Activated CD4-positive, alpha-beta memory T cell treated with anti-CD3 and anti-CD28 coated beads for 36 hours (primary cell): ENCODE results near the gene WNK2. TPM values are rescaled to one million over a fixed set of nuclear protein-coding genes. Genes with fewer than 3 reads are reported as not detected.

Experiments used
- CTCF ChIA-PET: fragments of 350-600 bp; sonication (Branson Sonifier 250); formaldehyde crosslinking; loops from one replicate; lab custom pipeline; 2021; ENCODE audit warnings: antibody characterized with exemption, inconsistent platforms; lab: Charles Lee
- POLR2A ChIA-PET: fragments of 350-600 bp; sonication (Branson Sonifier 250); formaldehyde crosslinking; loops from one replicate; lab custom pipeline; 2021; ENCODE audit warnings: antibody characterized with exemption; lab: Charles Lee
- DNase-seq: peaks from one replicate; pipeline ENCODE4 v3.0.0-alpha.2; 2020
- H3K27ac Mint-ChIP-seq: one replicate; pipeline ENCODE4 v1.8.0; 2021; ENCODE audit warnings: mixed read lengths
- H3K27me3 Mint-ChIP-seq: one replicate; pipeline ENCODE4 v1.8.0; 2021; ENCODE audit warnings: mixed read lengths
- H3K36me3 Mint-ChIP-seq: one replicate; pipeline ENCODE4 v1.8.0; 2021; ENCODE audit warnings: mixed read lengths
- H3K4me1 Mint-ChIP-seq: one replicate; pipeline ENCODE4 v1.8.0; 2021; ENCODE audit warnings: low read depth, mixed read lengths
- H3K4me3 Mint-ChIP-seq: one replicate; pipeline ENCODE4 v1.8.0; 2021; ENCODE audit warnings: mild to moderate bottlenecking, mixed read lengths
- H3K9me3 Mint-ChIP-seq: one replicate; pipeline ENCODE4 v1.8.0; 2021; ENCODE audit warnings: mixed read lengths
- intact Hi-C: fragments of 100-400 bp; cut with micrococcal nuclease; formaldehyde crosslinking; loops from one replicate; pipeline ENCODE4 v1.15.1; 2023
- total RNA-seq, 2 experiments: library from RNA; stranded (reverse); gene quantifications; one replicate each; pipeline ENCODE4 v1.2.3, GENCODE V29; 2021

Gene WNK2
- total RNA-seq, 2 experiments from 2014 or later, result 1.2 to 1.6 TPM

GRCh38 chr9:93296889-93297480 lies 113.0 kb downstream of the WNK2 start:
- Mint-ChIP-seq H3K27ac (no peak overlapping the region), H3K9me3 (no peaks in the 10 kb centered on the region), H3K27me3 (peaks cover 2% of the 10 kb centered on the region), H3K4me1 (peaks cover 2% of the 10 kb centered on the region), H3K4me3 (no peak overlapping the region), H3K36me3 (no peaks in the 10 kb centered on the region)
- ChIA-PET POLR2A (no interaction called here), CTCF (no interaction called here)
- DNase-seq, result no peak
- intact Hi-C loops, result no loop called here

GRCh38 chr9:93297659-93298497 lies 113.9 kb downstream of the WNK2 start:
- H3K36me3 Mint-ChIP-seq, result no peaks in the 10 kb centered on the region
- intact Hi-C loops, result no loop called here
- POLR2A ChIA-PET, result no interaction called here
- CTCF ChIA-PET, result no interaction called here
- peaks cover 4% of the 10 kb centered on the region for H3K4me1 Mint-ChIP-seq
- no peak overlapping the region for H3K27ac Mint-ChIP-seq
- H3K4me3 Mint-ChIP-seq, result no peak overlapping the region
- no peaks in the 10 kb centered on the region for H3K9me3 Mint-ChIP-seq
- peaks cover 2% of the 10 kb centered on the region for H3K27me3 Mint-ChIP-seq
- no peak for DNase-seq

GRCh38 chr9:93298498-93299417 lies 114.8 kb downstream of the WNK2 start:
- ChIA-PET POLR2A (no interaction called here), CTCF (no interaction called here)
- no peak for DNase-seq
- intact Hi-C loops, result no loop called here
- no peak overlapping the region for H3K27ac Mint-ChIP-seq
- no peaks in the 10 kb centered on the region for H3K9me3 Mint-ChIP-seq
- H3K27me3 Mint-ChIP-seq, result peaks cover 2% of the 10 kb centered on the region
- no peak overlapping the region for H3K4me3 Mint-ChIP-seq
- H3K36me3 Mint-ChIP-seq, result no peaks in the 10 kb centered on the region
- H3K4me1 Mint-ChIP-seq, result peaks cover 4% of the 10 kb centered on the region

GRCh38 chr9:93299418-93300174 lies 115.7 kb downstream of the WNK2 start:
- Mint-ChIP-seq H3K4me1 (peaks cover 4% of the 10 kb centered on the region), H3K9me3 (no peaks in the 10 kb centered on the region), H3K27me3 (no peaks in the 10 kb centered on the region), H3K36me3 (no peaks in the 10 kb centered on the region), H3K27ac (no peak overlapping the region), H3K4me3 (no peak overlapping the region)
- no peak for DNase-seq
- ChIA-PET POLR2A (no interaction called here), CTCF (no interaction called here)
- intact Hi-C loops, result no loop called here

- Mint-ChIP-seq H3K4me1 (peaks cover 4% of the 10 kb centered on the region), H3K27ac (no peak overlapping the region), H3K36me3 (no peaks in the 10 kb centered on the region), H3K27me3 (no peaks in the 10 kb centered on the region), H3K4me3 (no peak overlapping the region), H3K9me3 (no peaks in the 10 kb centered on the region)
- CTCF ChIA-PET, result no interaction called here
- POLR2A ChIA-PET, result no interaction called here
- DNase-seq, result no peak
- intact Hi-C loops, result no loop called here
These were observed 116.2 kb downstream of the WNK2 start for GRCh38 chr9:93300175-93300572.

- intact Hi-C loops, result no loop called here
- ChIA-PET POLR2A (no interaction called here), CTCF (no interaction called here)
- H3K4me3 Mint-ChIP-seq, result no peak overlapping the region
- H3K27me3 Mint-ChIP-seq, result no peaks in the 10 kb centered on the region
- H3K9me3 Mint-ChIP-seq, result no peaks in the 10 kb centered on the region
- H3K36me3 Mint-ChIP-seq, result no peaks in the 10 kb centered on the region
- no peak overlapping the region for H3K27ac Mint-ChIP-seq
- no peak for DNase-seq
- H3K4me1 Mint-ChIP-seq, result peaks cover 4% of the 10 kb centered on the region
These were observed 116.7 kb downstream of the WNK2 start for GRCh38 chr9:93300585-93301081.

- Mint-ChIP-seq H3K4me1 (peaks cover 4% of the 10 kb centered on the region), H3K27me3 (no peaks in the 10 kb centered on the region), H3K4me3 (no peak overlapping the region), H3K36me3 (no peaks in the 10 kb centered on the region), H3K27ac (no peak overlapping the region), H3K9me3 (no peaks in the 10 kb centered on the region)
- intact Hi-C loops, result no loop called here
- POLR2A ChIA-PET, result no interaction called here
- CTCF ChIA-PET, result interaction anchor here (2.5 kb wide), 1 partner anchor 192 kb away, joined by 15 read pairs; no protein-coding TSS in a partner anchor
- peak; percentile 1 for DNase-seq
These were observed 117.4 kb downstream of the WNK2 start for GRCh38 chr9:93301291-93301811.

GRCh38 chr9:93301911-93302541 lies 118.1 kb downstream of the WNK2 start:
- H3K36me3 Mint-ChIP-seq, result no peaks in the 10 kb centered on the region
- H3K9me3 Mint-ChIP-seq, result no peaks in the 10 kb centered on the region
- POLR2A ChIA-PET, result no interaction called here
- H3K27me3 Mint-ChIP-seq, result no peaks in the 10 kb centered on the region
- H3K4me3 Mint-ChIP-seq, result no peak overlapping the region
- H3K27ac Mint-ChIP-seq, result no peak overlapping the region
- peak; percentile 7 for DNase-seq
- CTCF ChIA-PET, result interaction anchor here (0.6 to 2.5 kb wide), 11 partner anchors 10 to 345 kb away, joined by 3 to 15 read pairs (median 4); no protein-coding TSS in a partner anchor
- H3K4me1 Mint-ChIP-seq, result peaks cover 4% of the 10 kb centered on the region
- intact Hi-C loops, result loop anchor here (1.0 kb wide), 2 partner anchors 142 to 193 kb away; no protein-coding TSS in a partner anchor

GRCh38 chr9:93302586-93303257 lies 118.8 kb downstream of the WNK2 start:
- Mint-ChIP-seq H3K27ac (no peak overlapping the region), H3K4me3 (no peak overlapping the region), H3K36me3 (no peaks in the 10 kb centered on the region), H3K9me3 (no peaks in the 10 kb centered on the region), H3K4me1 (peaks cover 2% of the 10 kb centered on the region), H3K27me3 (no peaks in the 10 kb centered on the region)
- intact Hi-C loops, result loop anchor here (1.0 kb wide), 2 partner anchors 142 to 193 kb away; no protein-coding TSS in a partner anchor
- peak; percentile 69 for DNase-seq
- ChIA-PET POLR2A (no interaction called here), CTCF (interaction anchor here (0.6 to 2.5 kb wide), 18 partner anchors 11 to 511 kb away, joined by 3 to 15 read pairs (median 4); no protein-coding TSS in a partner anchor)

- H3K4me1 Mint-ChIP-seq, result peaks cover 2% of the 10 kb centered on the region
- intact Hi-C loops, result no loop called here
- ChIA-PET POLR2A (no interaction called here), CTCF (interaction anchor here (0.6 to 2.5 kb wide), 15 partner anchors 11 to 512 kb away, joined by 3 to 15 read pairs (median 3); no protein-coding TSS in a partner anchor)
- H3K36me3 Mint-ChIP-seq, result no peaks in the 10 kb centered on the region
- H3K27me3 Mint-ChIP-seq, result no peaks in the 10 kb centered on the region
- H3K27ac Mint-ChIP-seq, result no peak overlapping the region
- peak; percentile 1 for DNase-seq
- H3K9me3 Mint-ChIP-seq, result no peaks in the 10 kb centered on the region
- H3K4me3 Mint-ChIP-seq, result no peak overlapping the region
These were observed 119.4 kb downstream of the WNK2 start for GRCh38 chr9:93303258-93303771.
